Left kidney (tissue), 8 donors: ENCODE data around the gene KLHL10. TPM values are rescaled to one million over a fixed set of nuclear protein-coding genes. Genes with fewer than 3 reads are reported as not detected.

Experiments used
- DNase-seq: peaks from one replicate; pipeline ENCODE4 v3.0.0-alpha.2; 2013
- long read RNA-seq, 8 donors: transcript quantifications; one replicate each; lab custom pipeline, GENCODE V29; 2026
- polyA plus RNA-seq: library from polyadenylated mRNA; unstranded; fragments of 120-200 nt; gene quantifications from one replicate; pipeline ENCODE4 v1.2.1, GENCODE V29; 2013; ENCODE audit not compliant: insufficient read length

The KLHL10 gene
- polyA plus RNA-seq = 0.50 TPM
- long read RNA-seq, donor 1 = 0 reads
- long read RNA-seq, donor 2 = 0 reads
- long read RNA-seq, donor 3 = 0 reads
- long read RNA-seq, donor 4 = 0 reads
- long read RNA-seq, donor 5, partial matches to known transcripts = 16 of 16 reads
- long read RNA-seq, donor 5, other reads (novel, unspliced or antisense) = 0 of 16 reads
- long read RNA-seq, donor 6 = 0 reads
- long read RNA-seq, donor 7 = 0 reads
- long read RNA-seq, donor 8 = 0 reads

DNA sequence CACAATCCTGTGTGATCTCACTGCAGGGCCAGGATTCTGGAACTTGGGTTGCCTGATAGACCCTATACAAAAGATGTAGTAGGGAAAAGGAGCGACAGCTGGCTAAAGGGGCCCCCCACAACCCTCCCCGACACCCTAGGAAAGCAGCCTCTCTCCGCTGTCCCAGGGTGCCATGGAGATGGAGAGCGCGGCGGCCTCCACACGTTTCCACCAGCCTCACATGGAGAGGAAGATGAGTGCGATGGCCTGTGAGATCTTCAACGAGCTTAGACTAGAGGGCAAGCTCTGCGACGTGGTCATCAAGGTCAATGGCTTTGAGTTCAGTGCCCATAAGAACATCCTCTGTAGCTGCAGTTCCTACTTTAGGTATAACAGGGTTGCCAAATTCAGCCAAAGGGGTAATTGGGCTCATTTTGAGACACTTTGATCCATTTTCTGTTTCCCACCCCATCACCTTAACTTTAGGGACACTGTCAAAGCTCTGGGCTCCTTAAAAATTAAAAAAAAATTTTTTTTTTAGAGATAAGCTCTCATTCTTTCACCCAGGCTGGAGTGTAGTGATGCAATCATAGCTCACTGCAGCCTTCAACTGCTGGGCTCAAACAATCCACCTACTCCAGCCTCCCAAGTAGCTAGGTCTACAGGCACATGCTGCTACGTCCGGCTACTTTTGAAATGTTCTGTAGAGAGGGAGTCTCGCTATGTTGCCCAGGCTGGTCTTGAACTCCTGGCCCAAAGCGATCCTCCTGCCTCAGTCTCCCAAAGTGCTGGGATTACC, at the start of gene KLHL10:
Gene KLHL10 (plus strand): TSS at position 65 of the 778 bp plus-strand sequence. CDS start 108 bp downstream, at position 173.
- DNase-seq = no peak

DNA sequence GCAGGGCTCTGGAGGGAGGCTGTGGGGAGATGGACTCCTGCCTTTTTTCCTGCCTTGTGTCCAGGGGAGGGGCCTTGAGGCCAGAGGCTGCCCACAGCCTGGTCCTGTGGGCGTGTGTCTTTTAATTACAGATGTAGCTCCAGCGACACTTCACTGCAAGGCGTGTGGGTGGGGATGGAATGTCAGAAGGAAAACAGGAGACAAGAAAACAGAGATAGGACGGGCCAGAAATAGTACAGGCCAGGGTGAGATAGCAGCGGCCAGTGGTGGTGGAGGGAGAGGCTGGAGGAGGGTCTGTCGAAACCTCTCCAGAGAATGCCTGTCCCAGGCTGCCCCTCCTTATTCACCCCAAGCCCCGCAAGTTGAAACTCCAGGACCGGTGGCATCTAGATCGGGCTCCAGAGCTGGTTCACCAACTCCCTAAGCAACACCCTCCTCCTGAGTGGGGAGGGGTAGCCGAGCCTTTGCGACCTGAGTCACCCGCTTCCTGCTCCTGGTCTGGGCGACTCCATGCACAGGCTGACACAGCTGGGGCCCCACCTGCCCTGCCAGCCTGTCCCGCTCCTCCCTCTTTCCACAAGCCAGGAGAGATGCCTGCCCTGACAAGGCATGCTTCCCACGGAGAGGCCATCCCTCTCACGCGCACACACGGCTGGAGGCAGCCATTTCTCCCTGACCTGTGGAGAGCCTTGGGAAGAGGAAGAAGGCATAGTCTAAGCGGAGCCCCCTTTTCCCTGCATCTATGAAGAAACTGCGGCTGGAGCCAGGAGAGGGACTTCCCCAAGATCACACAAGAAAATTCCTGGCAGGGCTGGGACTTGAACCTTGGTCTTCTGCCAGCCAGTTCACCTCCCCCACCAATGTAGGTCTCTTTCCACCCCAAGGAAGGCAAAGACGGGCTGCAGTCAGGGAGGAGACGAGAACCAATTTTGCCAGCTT, 44.5 kb upstream of the KLHL10 start:
- DNase-seq = no peak

DNA sequence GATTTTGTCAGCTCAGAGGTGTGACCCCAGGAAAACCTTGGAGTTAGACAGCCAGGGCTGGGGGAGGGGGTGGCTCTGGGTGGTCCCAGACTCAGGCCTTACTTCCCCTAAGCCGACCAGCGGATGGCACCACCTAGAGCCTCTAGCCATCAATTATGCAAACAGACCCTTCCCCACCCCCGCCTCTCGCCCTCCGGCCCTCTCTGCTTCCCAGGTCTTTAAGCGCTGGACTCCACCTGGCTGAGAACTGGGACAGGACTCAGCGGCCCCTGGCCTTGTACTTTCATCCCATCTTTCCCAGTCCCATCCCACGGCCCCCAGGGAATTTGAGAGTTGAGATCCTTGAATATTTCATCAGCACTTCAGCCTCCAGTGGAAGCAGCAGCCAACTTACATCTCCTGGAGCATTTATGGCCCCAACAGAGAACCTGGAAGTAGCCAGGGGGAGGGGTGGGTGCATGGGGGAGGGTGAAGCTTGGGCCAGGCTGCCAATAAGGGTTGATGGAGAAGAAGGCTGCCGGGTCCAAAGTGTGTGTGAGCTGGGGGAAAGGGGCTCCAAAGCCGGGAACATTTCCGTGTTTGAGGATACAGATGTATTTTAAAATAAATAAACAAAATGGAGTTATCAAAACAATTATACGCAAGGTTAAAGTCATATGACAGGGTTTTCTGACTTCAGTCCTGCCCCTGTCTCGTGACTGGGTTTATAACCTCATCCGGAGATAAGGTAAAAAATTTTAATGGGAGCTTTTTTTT, 43.7 kb upstream of the KLHL10 start:
- DNase-seq = no peak

DNA sequence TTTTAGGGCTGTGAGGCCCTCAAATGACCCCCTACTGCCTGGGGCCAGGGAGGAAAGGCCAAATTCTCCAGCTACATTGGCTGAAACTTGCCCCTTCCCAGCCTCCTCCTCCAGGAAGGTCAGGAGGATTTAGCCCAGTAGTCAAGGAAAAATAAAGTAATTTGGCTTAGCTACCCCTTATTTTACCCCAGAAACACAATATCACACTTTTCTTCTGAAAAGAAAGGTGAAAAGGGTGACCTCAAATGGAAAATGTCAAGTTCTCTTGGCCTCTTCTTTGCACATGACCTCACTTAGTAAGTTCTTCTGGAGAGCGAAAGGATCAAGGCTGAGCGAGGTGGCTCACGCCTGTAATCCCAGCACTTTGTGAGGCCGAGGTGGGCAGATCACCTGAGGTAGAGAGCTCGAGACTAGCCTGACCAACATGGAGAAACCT, 43.1 kb upstream of the KLHL10 start:
- no peak for DNase-seq

DNA sequence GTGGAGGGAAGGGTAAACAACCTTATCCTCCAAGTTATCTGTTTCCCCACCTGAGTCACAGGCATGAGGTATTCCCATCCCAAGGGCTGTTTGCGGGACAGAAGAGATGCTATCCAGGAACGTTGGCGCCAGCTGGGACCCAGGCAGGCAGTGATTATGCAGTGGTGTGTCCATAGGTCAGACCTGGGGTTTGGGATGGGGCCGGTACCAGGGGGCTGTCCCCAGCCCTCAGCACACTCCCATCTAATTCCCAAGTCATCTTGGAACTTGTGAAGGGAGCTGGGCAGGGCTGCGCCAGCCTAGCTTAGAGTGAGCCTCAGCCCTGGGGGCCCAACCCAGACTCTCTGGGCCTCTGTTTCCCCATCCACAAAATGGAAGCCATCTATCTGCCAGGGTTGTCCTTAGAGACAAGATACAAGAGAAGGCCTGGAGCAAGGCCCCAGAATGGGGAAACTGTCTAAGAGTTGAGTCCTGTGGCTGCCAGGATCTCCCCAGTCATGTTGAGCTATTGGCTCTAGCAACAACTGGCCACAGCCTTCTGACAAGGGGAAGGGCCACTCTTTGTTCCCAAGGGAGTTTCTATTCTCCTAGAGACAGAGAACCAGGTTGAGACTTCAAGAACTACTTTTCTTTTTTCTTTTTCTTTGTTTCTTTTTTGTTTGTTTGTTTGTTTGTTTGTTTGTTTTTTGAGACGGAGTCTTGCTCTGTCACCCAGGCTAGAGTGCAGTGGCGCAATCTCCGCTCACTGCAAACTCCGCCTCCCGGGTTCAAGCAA, 41.3 kb upstream of the KLHL10 start:
- DNase-seq = no peak

DNA sequence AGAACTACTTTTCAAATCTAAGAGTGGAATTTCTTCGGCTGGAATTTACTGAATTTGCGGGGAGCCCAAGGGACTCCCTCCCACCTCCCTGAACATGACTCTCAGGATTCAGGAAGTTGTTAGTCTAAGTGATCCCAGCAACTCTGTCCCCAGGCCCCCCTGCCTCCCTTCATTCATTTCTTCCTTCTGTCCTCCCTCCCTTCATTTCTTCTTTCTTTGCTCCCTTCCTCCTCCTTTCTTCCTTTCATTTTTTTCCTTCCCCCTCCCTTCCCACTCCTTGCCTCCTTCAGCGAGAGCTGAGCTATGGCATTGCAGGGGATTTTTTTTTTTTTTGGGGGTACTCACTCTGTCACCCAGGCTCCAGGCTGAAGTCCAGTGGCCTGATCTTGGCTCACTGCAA, 40.2 kb upstream of the KLHL10 start:
- no peak for DNase-seq

DNA sequence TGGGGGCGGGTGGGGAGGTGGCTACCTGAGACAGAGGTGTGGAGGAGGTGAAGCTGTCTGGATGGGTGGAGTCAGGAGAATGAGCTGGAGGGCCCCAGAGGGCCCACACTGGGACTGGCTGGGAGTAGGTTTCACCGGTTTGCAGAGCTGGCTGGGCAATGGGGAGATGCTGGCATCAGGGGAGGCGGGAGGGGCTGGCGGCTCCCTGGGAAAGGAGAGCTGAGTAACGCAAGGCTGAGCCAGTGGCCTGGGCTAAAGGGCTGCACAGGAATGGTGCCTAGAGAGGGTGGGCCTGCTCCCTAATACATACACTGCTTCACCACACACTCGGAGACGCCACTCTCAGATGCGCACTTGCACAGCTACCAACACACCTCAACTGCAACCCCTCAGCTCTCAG, 38.3 kb upstream of the KLHL10 start:
- DNase-seq = no peak

DNA sequence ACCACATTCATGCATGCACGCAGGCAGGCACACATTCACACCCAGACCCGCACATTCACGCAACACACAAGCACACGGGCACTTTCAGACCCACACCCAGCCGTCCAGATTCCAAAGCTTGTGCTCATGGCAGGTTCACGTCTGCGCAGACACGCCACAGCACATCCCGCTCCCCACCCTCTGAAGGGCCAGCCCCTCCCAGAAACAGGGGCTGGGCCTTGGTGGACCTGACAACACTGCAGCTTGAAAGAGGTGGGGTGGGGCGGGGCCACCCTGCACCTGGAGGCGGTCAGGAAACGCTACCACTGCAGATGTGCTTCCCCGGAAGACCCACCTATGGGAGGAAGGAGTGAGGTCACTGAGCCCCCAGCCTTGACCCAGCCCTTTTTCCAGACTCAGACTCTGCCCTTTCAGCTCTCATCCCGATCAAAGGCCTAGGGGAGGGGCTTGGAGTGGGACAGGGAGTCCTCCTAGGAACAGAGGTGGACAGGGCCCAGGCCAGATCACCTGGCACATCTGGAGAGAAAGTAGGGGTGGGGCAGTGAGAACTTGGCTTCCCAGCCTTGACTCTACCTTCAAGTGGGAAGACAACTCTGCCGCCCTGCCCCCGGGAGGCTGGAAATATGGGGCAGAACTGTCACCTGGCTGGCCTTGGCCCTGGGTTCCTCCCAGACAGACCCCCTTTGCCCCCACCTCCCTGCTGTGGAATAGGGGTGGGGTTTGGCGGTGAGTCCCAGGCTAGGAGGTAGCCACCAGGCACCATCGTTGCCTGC, 36.8 kb upstream of the KLHL10 start:
- no peak for DNase-seq

DNA sequence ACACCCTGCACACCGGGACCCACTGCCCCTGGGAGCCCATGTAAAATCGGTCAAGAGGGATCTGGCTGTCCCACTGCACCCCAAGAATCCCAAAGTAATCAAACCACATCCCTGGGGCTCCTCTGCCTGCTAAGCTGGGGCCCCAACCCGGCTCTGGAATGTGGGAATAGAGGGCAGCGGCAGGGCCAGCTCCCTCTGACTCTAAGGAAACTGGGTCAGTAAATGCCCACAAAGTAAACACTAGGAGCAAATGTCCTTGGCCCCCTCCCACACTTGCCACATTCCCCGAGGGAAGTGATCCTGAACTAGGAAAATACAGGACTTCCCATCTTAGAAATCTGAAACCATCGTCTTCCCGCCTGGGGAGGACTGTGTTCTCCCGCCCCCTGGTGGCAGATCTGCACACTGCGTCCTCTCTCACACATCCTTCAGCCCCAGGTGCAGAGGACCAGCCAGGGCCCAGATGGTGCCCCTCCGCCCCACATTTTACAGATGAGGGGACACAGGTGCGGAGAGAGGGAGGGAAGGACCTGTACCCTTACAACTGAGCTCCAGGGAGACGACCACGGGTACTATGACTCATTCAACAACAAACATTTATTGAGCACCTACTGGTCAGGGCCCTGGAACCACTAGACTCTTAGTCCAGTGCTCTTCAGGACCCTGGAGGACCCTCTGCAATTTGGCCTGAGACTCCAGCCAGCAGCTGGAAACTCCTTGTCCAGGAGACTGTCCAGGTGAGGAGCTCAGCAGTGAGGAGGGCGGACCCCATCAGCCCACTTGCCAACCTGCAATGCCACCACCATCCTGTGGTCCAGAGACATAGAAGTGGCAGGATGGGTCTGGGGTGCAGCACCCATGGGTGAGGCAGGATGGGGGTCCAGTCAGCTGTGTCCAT, 36.0 kb upstream of the KLHL10 start:
- DNase-seq = peak; percentile 93

DNA sequence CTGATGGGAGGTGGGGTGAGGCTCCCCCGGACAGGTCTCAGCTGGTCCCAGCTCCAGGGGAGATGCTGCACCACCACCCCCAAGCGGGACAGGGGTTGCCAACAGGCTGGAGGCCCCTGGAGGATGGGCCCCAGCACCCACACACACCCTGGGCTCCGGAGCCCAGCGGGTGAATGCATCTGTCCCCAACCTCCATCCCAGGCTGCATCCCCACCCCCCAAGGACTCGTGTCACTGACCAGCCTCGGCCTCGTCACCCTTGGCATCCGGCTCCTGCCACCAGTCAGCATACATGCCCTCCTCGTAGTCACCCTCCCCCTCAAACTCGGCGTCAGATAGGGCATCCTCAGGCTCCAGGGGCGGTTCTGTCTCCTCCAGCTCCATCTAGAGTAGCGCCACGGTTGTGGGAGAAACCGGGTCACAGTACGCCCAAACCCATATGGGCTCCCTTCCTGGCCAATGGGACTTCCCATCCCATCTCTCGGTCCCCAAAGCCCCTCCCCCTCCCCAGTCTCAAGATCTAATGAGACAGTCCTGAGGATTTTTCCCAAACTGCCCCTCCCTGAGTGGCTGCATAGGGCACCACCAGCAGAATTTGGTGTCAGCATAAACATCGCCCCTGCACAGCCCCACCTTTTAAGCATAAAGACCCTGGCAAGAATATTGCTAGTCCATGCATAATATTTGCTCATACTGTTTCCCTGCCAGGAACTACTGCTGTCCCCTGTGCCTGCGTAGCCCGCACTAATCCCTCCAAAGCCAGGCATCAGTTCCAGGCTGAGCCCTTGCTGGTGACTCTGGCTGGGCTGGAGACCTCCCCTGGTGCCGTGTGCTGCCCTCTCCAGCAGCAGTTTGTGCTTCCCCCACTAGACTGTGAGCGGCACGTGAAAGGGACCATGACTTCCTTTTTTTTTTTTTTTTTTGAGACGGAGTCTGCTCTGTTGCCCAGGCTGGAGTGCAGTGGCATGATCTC, 34.3 kb upstream of the KLHL10 start:
- DNase-seq = no peak

DNA sequence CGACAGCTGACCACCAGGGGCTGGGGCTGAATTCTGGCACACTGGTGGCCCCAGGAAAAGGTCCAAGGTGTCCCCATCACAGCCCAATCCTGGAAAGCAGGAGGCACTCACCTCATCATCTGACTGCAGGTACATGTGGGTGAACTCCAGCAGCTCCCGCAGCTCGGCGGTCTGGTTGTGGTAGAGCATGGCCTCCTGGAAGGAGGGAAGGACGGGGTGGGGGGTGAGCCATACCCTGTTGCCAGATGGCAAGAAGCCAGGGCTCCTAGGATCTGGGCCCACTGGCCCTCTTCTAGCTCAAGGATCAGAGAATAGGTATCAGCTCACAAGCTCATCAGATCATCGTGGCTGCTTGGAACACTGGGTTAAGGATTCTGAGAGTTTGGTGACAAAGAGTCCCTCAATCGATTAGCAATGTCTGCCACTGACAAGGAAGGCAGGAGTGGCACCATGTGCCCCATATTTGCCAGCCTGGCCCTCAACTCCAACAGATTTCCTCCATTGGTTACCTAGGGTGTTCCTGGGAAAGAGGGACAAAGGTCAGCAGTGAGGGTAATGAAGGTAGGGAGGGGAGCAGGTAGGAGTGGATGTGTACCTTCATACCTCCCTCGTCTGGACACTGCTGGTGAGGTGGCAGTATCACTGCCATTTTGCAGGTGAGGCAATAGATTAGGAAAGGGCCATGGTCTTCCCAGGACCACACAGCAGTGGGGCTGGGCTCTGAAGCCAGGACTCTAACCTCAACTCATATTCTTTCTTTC, 30.8 kb upstream of the KLHL10 start:
- no peak for DNase-seq

DNA sequence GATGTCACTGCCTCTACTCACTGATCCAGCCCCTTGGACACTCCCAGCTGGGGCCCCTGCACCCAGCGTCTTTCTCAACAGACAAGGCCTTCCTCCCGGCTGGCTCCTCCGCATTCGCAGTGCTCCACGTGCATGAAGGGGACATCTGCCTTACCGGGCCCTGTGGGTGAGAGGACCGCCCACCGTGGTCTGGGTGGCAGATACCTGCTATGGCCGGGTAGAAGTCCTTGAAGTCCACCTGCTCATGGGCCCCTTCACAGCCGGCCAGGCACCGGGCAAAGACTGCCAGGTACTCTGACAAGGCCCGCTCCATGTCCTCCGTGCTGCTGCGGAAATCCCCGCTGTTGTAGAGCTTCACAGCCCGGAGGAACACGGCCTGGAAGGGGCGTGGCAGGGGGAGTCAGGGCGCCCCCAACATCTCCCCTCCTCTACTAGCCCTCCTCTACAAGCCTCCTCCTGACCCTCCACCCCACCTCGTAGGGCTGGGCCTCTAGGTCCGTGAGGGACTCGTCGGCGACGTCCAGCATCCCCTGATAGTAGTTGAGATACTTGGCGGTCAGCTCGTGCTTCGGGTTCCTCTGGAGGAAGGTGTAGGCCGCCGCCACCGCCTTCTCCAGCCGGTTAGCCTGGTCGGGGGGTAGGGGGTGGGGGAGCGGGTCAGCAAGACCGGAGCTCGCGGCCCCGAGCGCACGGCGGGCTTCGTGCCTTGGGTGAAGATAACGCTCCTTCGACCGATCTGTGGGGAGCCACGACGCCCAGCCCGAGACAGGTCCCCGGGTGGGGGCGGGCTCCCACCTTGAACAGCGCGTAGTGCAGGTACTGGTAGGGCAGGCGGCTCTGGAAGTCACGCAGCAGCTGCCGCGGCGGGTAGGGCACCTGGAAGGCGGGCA, 26.7 kb upstream of the KLHL10 start:
- no peak for DNase-seq

DNA sequence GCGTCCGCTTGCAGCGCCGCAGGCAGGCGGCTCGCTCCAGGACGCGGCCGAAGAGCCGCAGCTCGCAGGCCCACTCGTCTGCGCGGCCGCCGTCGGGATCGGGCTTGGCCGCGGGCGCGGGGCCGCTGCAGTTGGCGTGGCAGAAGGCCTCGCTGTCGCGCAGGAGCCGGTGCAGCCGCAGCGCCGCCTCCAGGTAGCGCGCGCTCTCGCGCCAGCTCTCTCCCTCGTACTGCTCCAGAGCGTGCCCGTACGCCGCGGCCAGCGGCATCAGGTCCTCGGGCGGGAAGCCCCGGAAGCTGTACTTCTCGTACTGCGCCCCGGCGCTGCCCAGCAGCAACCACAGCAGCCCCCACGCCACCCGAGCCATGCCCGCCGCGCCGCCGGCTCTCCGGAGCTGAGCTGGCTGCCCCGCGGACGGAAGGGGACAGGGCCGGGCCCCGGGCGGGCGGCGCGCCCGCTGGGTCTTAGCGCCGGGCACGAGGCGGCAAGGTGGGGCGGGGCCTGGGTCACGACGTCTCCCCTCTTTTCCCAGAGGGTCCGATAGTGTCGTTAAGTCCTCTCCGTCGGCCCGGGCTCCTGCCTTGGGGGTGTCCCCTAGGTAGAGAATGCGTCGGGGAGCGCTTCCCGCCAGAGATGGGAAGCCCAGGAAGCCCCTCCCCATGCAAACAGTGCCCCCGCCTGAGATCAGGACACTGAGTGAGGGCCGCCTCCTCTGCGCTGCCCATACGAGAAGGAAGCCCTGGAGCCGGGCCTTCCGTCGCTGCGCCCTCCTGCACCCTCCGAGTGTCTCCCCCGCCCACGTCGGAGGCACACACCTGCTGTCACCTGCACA, 25.9 kb upstream of the KLHL10 start, which contains the start of gene P3H4:
Gene P3H4 (minus strand): TSS at position 401 of the 832 bp plus-strand sequence. CDS start 34 bp downstream, at position 367.
- peak; percentile 79 for DNase-seq

DNA sequence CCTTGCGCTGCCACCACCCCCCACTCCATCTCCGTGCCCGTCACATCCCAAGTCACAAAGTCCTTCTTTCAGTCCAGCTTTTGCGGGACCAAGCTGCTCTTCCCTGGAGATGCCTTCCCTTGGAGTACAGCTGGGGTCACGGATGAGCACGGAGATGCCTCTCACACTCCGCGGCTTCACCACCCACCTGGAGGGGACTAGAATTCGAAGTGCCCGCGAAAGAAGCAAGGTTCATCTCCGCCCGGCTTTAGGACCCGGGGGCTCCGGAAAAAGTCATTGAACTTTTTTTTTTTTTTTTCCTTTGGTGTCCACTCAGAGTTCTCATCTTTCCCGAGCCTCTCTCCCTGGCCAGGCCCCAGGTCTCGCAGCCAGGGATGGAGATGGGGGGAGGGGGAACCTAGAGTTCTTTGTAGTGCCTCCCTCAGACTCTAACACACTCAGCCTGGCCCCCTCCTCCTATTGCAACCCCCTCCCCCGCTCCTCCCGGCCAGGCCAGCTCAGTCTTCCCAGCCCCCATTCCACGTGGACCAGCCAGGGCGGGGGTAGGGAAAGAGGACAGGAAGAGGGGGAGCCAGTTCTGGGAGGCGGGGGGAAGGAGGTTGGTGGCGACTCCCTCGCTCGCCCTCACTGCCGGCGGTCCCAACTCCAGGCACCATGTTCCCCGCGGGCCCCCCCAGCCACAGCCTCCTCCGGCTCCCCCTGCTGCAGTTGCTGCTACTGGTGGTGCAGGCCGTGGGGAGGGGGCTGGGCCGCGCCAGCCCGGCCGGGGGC, 25.1 kb upstream of the KLHL10 start, which contains the start of gene FKBP10:
Gene FKBP10 (plus strand): TSS at position 624 of the 771 bp plus-strand sequence. CDS start 31 bp downstream, at position 655.
- peak; percentile 94 for DNase-seq
